ENCODE measurements around the gene EMC10. TPM values are rescaled to one million over a fixed set of nuclear protein-coding genes. Genes with fewer than 3 reads are reported as not detected.

EMC10 gene
- total RNA-seq, 1 experiment from 2014 or later, result 66.7 TPM

DNA sequence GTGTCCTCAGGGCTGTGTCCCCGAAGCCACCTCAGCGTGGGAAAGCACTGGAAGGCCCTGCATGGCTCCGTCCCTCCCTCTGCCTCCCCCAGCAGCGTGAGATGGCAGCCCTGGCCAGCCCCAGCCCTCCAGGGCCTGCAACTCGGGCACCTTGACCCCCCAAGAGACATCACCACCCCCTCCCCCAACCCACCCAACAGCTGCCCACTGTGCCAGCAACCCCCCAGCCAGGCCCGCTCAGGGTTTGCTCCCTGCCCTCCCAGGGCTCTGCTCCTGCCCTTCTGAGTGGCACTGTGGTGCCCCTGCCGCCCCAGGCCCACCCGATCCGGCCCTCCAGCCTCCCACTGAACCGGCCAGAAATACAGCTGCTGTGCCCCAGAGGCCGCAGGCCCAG lies 38.9 kb downstream of the EMC10 start:
- ChIA-PET POLR2A (no interaction called here), CTCF (no interaction called here)
- Histone ChIP-seq H3K36me3 (ENCODE audit: control insufficient read depth, insufficient read depth, low read length) (no peaks in the 10 kb centered on the region; the same call in 1 of the 2 replicates), H3K4me1 (ENCODE audit: control insufficient read depth, insufficient read depth, low read length) (no peaks in the 10 kb centered on the region), H3K9me3 (ENCODE audit: control insufficient read depth, insufficient read depth, low read depth, low read length) (no peaks in the 10 kb centered on the region), H3K4me3 (ENCODE audit: low read depth in 2 of 2, low read length in 2 of 2) (no peak overlapping the region), H3K27me3 (ENCODE audit: control insufficient read depth, insufficient read depth, low read length) (no peaks in the 10 kb centered on the region), H3K27ac (ENCODE audit: low read length) (no peak overlapping the region)
- BruUV-seq (replicated peaks), result no TSS peak
- in situ Hi-C loops (cut with HindIII; ENCODE audit: low pct_unique_long_range_greater_than_20kb, low sequenced_read_pairs), result no loop called here
- intact Hi-C loops (cut with micrococcal nuclease; ENCODE audit: unreplicated experiment), result no loop called here
- ATAC-seq (no peak), DNase-seq (ENCODE audit: low read depth, low spot score) (no peak)
- TF ChIP-seq, protein P1, sequence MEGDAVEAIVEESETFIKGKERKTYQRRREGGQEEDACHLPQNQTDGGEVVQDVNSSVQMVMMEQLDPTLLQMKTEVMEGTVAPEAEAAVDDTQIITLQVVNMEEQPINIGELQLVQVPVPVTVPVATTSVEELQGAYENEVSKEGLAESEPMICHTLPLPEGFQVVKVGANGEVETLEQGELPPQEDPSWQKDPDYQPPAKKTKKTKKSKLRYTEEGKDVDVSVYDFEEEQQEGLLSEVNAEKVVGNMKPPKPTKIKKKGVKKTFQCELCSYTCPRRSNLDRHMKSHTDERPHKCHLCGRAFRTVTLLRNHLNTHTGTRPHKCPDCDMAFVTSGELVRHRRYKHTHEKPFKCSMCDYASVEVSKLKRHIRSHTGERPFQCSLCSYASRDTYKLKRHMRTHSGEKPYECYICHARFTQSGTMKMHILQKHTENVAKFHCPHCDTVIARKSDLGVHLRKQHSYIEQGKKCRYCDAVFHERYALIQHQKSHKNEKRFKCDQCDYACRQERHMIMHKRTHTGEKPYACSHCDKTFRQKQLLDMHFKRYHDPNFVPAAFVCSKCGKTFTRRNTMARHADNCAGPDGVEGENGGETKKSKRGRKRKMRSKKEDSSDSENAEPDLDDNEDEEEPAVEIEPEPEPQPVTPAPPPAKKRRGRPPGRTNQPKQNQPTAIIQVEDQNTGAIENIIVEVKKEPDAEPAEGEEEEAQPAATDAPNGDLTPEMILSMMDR (IDR thresholded peaks at IDR 0.05), result no peak
- no peak for TF ChIP-seq TCF7L2 (IDR thresholded peaks at IDR 0.05; ENCODE audit: low read depth, low read length)
- TF ChIP-seq, protein P2, sequence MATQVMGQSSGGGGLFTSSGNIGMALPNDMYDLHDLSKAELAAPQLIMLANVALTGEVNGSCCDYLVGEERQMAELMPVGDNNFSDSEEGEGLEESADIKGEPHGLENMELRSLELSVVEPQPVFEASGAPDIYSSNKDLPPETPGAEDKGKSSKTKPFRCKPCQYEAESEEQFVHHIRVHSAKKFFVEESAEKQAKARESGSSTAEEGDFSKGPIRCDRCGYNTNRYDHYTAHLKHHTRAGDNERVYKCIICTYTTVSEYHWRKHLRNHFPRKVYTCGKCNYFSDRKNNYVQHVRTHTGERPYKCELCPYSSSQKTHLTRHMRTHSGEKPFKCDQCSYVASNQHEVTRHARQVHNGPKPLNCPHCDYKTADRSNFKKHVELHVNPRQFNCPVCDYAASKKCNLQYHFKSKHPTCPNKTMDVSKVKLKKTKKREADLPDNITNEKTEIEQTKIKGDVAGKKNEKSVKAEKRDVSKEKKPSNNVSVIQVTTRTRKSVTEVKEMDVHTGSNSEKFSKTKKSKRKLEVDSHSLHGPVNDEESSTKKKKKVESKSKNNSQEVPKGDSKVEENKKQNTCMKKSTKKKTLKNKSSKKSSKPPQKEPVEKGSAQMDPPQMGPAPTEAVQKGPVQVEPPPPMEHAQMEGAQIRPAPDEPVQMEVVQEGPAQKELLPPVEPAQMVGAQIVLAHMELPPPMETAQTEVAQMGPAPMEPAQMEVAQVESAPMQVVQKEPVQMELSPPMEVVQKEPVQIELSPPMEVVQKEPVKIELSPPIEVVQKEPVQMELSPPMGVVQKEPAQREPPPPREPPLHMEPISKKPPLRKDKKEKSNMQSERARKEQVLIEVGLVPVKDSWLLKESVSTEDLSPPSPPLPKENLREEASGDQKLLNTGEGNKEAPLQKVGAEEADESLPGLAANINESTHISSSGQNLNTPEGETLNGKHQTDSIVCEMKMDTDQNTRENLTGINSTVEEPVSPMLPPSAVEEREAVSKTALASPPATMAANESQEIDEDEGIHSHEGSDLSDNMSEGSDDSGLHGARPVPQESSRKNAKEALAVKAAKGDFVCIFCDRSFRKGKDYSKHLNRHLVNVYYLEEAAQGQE (IDR thresholded peaks at IDR 0.05; ENCODE audit: insufficient read depth in 1 of 2, low read depth in 2 of 2, low read length in 1 of 2), result no peak
- no peak for TF ChIP-seq POLR2AphosphoS5 (IDR thresholded peaks at IDR 0.05; ENCODE audit: low read depth, low read length)
- TF ChIP-seq SIN3A (IDR thresholded peaks at IDR 0.05; ENCODE audit: borderline replicate concordance, insufficient read depth, low read depth, low read length), result no peak

DNA sequence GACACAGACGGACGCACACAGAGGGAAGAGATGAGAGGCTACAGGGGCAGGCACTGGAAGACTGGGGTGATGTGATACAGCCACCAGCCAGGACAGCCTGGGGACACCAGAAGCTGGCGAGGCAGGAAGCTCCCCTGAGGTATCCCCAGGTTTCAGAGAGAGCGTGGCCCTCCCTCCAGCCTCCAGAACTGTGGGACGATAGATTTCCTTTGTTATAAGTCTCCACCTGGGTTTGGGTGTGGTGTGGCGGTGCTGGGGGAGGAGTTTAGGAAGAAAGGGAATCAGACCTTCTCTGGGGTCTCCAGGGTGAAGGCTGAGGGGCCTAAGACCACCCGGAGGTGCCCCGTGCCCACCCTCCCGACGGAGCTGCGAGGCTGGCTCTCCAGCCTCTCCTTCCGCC lies 40.1 kb downstream of the EMC10 start:
- H3K27ac ChIP-seq (ENCODE audit: low read length), result no peak overlapping the region
- TF ChIP-seq POLR2AphosphoS5 (IDR thresholded peaks at IDR 0.05; ENCODE audit: low read depth, low read length) (no peak), SIN3A (IDR thresholded peaks at IDR 0.05; ENCODE audit: borderline replicate concordance, insufficient read depth, low read depth, low read length) (no peak), TCF7L2 (IDR thresholded peaks at IDR 0.05; ENCODE audit: low read depth, low read length) (no peak)
- TF ChIP-seq, protein P1 (IDR thresholded peaks at IDR 0.05), result no peak
- TF ChIP-seq, protein P2 (IDR thresholded peaks at IDR 0.05; ENCODE audit: insufficient read depth in 1 of 2, low read depth in 2 of 2, low read length in 1 of 2), result no peak
- ATAC-seq, result no peak
- in situ Hi-C loops (cut with HindIII; ENCODE audit: low pct_unique_long_range_greater_than_20kb, low sequenced_read_pairs) (no loop called here), intact Hi-C loops (cut with micrococcal nuclease; ENCODE audit: unreplicated experiment) (no loop called here)
- BruUV-seq (replicated peaks), result no TSS peak
- H3K4me3 ChIP-seq (ENCODE audit: low read depth in 2 of 2, low read length in 2 of 2), result no peak overlapping the region
- ChIA-PET POLR2A (no interaction called here), CTCF (interaction anchor here (0.8 kb wide), 1 partner anchor 244 kb away, joined by 3 read pairs; no protein-coding TSS in a partner anchor)
- H3K4me1 ChIP-seq (ENCODE audit: control insufficient read depth, insufficient read depth, low read length), result no peaks in the 10 kb centered on the region
- DNase-seq (ENCODE audit: low read depth, low spot score), result no peak
- H3K36me3 ChIP-seq (ENCODE audit: control insufficient read depth, insufficient read depth, low read length), result no peaks in the 10 kb centered on the region
- no peaks in the 10 kb centered on the region for H3K27me3 ChIP-seq (ENCODE audit: control insufficient read depth, insufficient read depth, low read length)
- no peaks in the 10 kb centered on the region for H3K9me3 ChIP-seq (ENCODE audit: control insufficient read depth, insufficient read depth, low read depth, low read length)
